OCI-LY7 (cell line): ENCODE results near the gene KLHL7. TPM values are rescaled to one million over a fixed set of nuclear protein-coding genes. Genes with fewer than 3 reads are reported as not detected.

Source experiments
- BruUV-seq: library from RNA; stranded (reverse); fragments of 400-500 nt; replicated peaks from 2 replicates; lab custom pipeline; 2021; lab: Mats Ljungman, UMichigan
- CTCF ChIA-PET: fragments of 300-600 bp; sonication (Branson Sonifier 250); formaldehyde crosslinking; loops from one replicate; lab custom pipeline; 2022; ENCODE audit warnings: antibody characterized with exemption; ENCODE audit not compliant: unreplicated experiment; lab: Charles Lee
- POLR2A ChIA-PET: fragments of 300-600 bp; sonication (Branson Sonifier 250); formaldehyde crosslinking; loops from one replicate; lab custom pipeline; 2022; ENCODE audit warnings: antibody characterized with exemption; lab: Charles Lee
- DNase-seq: peaks from one replicate; pipeline ENCODE4 v3.0.0-alpha.2; 2015; ENCODE audit warnings: low spot score
- H2AFZ ChIP-seq: fragments of 200-600 bp; sonication (generic), shearing (Covaris generic); 2 replicates; pipeline ENCODE4 v1.6.1; 2014; ENCODE audit warnings: mild to moderate bottlenecking, antibody characterized with exemption, low read length, moderate library complexity
- H3K27ac ChIP-seq: fragments of 200-600 bp; sonication (generic); 2 replicates; pipeline ENCODE4 v1.5.1; 2014; ENCODE audit warnings: mixed run types, low read depth, mild to moderate bottlenecking, moderate library complexity, low read length, inconsistent platforms; ENCODE audit not compliant: poor library complexity, severe bottlenecking
- H3K36me3 ChIP-seq: fragments of 200-600 bp; sonication (generic); 2 replicates; pipeline ENCODE4 v1.6.1; 2014; ENCODE audit warnings: mild to moderate bottlenecking, antibody characterized with exemption, low read length, moderate library complexity, mixed read lengths; ENCODE audit not compliant: insufficient read depth
- H3K4me1 ChIP-seq: fragments of 200-600 bp; sonication (generic); 2 replicates; pipeline ENCODE4 v1.5.1; 2014; ENCODE audit warnings: mild to moderate bottlenecking, low read length; ENCODE audit not compliant: insufficient read depth, poor library complexity, severe bottlenecking
- H3K4me2 ChIP-seq: fragments of 200-600 bp; sonication (generic); 2 replicates; pipeline ENCODE4 v1.6.1; 2014; ENCODE audit warnings: mild to moderate bottlenecking, low read length
- H3K4me3 ChIP-seq: fragments of 200-600 bp; sonication (generic); 2 replicates; pipeline ENCODE4 v1.5.1; 2014; ENCODE audit warnings: mild to moderate bottlenecking, low read depth, low read length; ENCODE audit not compliant: poor library complexity, severe bottlenecking
- H3K79me2 ChIP-seq: fragments of 200-600 bp; sonication (generic); 2 replicates; pipeline ENCODE4 v1.6.1; 2016; ENCODE audit warnings: low read depth, mild to moderate bottlenecking, low read length, moderate library complexity, mixed read lengths; ENCODE audit not compliant: insufficient read depth
- H3K9me2 ChIP-seq: fragments of 200-600 bp; sonication (generic); 2 replicates; pipeline ENCODE4 v1.6.1; 2016; ENCODE audit warnings: mild to moderate bottlenecking, low read length, mixed read lengths; ENCODE audit not compliant: insufficient read depth
- H3K9me3 ChIP-seq: fragments of 200-600 bp; sonication (generic); 2 replicates; pipeline ENCODE4 v1.6.1; 2014; ENCODE audit warnings: mild to moderate bottlenecking, mixed run types, low read length, mixed read lengths
- H4K20me1 ChIP-seq: fragments of 200-600 bp; sonication (generic); 2 replicates; pipeline ENCODE4 v1.6.1; 2014; ENCODE audit warnings: mild to moderate bottlenecking, antibody characterized with exemption, low read length, moderate library complexity, mixed read lengths; ENCODE audit not compliant: insufficient read depth
- CTCF ChIP-seq: fragments of 200-600 bp; sonication (generic); conservative IDR thresholded peaks from 2 replicates; pipeline ENCODE4 v1.5.1; 2014; ENCODE audit warnings: mild to moderate bottlenecking, antibody characterized with exemption, low read length, moderate library complexity, mixed read lengths
- EZH2phosphoT487 ChIP-seq: fragments of 200-600 bp; sonication (generic); IDR thresholded peaks from 2 replicates; pipeline ENCODE4 v1.6.1; 2018; ENCODE audit warnings: low read depth, borderline replicate concordance, mild to moderate bottlenecking, mixed run types, antibody characterized with exemption, low read length, moderate library complexity, mixed read lengths
- intact Hi-C: fragments of 100-400 bp; cut with micrococcal nuclease; formaldehyde crosslinking; loops from one replicate; pipeline ENCODE4 v1.10.0; 2022; ENCODE audit not compliant: unreplicated experiment
- total RNA-seq, 2 experiments: library from RNA; depleted of rRNA in 1 of 2; stranded (reverse); fragments of >200 nt in 1 of 2; shearing (Covaris generic) in 1 of 2; gene quantifications; 2 replicates each; pipeline ENCODE4 v1.2.3, GENCODE V29; 2014 to 2022

The KLHL7 gene
- total RNA-seq, 2 experiments from 2014 or later: 24.4 to 30.2 TPM

- Histone ChIP-seq H3K4me1 (no peaks in the 10 kb centered on the region), H3K4me2 (no peak overlapping the region), H3K4me3 (no peak overlapping the region), H3K36me3 (no peaks in the 10 kb centered on the region), H3K9me3 (no peaks in the 10 kb centered on the region), H4K20me1 (no peaks in the 10 kb centered on the region), H3K9me2 (no peaks in the 10 kb centered on the region), H3K79me2 (no peaks in the 10 kb centered on the region), H3K27ac (no peak overlapping the region), H2AFZ (no peak overlapping the region)
- intact Hi-C loops: no loop called here
- ChIA-PET CTCF (no interaction called here), POLR2A (interaction anchor here (0.6 to 2.5 kb wide), 3 partner anchors 13 to 75 kb away, joined by 3 to 10 read pairs (median 5); partner anchors contain the start of gene NUP42)
- DNase-seq: no peak
- TF ChIP-seq EZH2phosphoT487 (no peak), CTCF (no peak)
- BruUV-seq: no TSS peak
Observed at GRCh38 chr7:23168111-23168885, 62.7 kb downstream of the KLHL7 start.

GRCh38 chr7:23175938-23176337, 70.4 kb downstream of the KLHL7 start:
- peaks cover 4% of the 10 kb centered on the region; the same call in 1 of the 2 replicates for H3K79me2 ChIP-seq
- no TSS peak for BruUV-seq
- H3K4me2 ChIP-seq: no peak overlapping the region
- no peak overlapping the region for H3K4me3 ChIP-seq
- no peaks in the 10 kb centered on the region for H4K20me1 ChIP-seq
- H3K9me3 ChIP-seq: no peaks in the 10 kb centered on the region
- H3K4me1 ChIP-seq: peaks cover 4% of the 10 kb centered on the region
- H2AFZ ChIP-seq: no peak overlapping the region
- POLR2A ChIA-PET: interaction anchor here (0.6 to 1.5 kb wide), 3 partner anchors 10 to 155 kb away, joined by 3 to 4 read pairs (median 4); no protein-coding TSS in a partner anchor
- H3K27ac ChIP-seq: no peak overlapping the region
- DNase-seq: no peak
- CTCF ChIA-PET: no interaction called here
- H3K9me2 ChIP-seq: no peaks in the 10 kb centered on the region
- no peaks in the 10 kb centered on the region for H3K36me3 ChIP-seq
- TF ChIP-seq CTCF: no peak
- no peak for TF ChIP-seq EZH2phosphoT487
- intact Hi-C loops: no loop called here
